Ramos (cell line): ENCODE results near the gene AKNA.
"Not testable (repeated sequence)": the region's sequence is repeated elsewhere in the genome, so short reads cannot be mapped to it uniquely, and the experiment has no call there.

Source experiments
- in situ Hi-C: fragments of 300-500 bp; cut with MboI; formaldehyde crosslinking; loops from one replicate; pipeline ENCODE4 v1.14.3; 2022; ENCODE audit warnings: low sequenced_read_pairs; ENCODE audit not compliant: unreplicated experiment

Gene AKNA

GRCh38 chr9:114347675-114348074, 40.1 kb downstream of the AKNA start:
- in situ Hi-C loops, result no loop called here

- in situ Hi-C loops, result no loop called here
Observed at GRCh38 chr9:114346146-114346545, 41.6 kb downstream of the AKNA start.

- in situ Hi-C loops, result no loop called here
Observed at GRCh38 chr9:114345493-114346065, 42.2 kb downstream of the AKNA start.

GRCh38 chr9:114344692-114345091, 43.1 kb downstream of the AKNA start:
- in situ Hi-C loops, result no loop called here

- in situ Hi-C loops, result no loop called here
Observed at GRCh38 chr9:114344188-114344566, 43.6 kb downstream of the AKNA start.

GRCh38 chr9:114343471-114344187, 44.2 kb downstream of the AKNA start:
- in situ Hi-C loops, result no loop called here

- in situ Hi-C loops, result no loop called here
Observed at GRCh38 chr9:114342755-114343440, 44.9 kb downstream of the AKNA start.

- in situ Hi-C loops, result no loop called here
Observed at GRCh38 chr9:114341991-114342390, 45.8 kb downstream of the AKNA start.

- in situ Hi-C loops, result no loop called here
Observed at GRCh38 chr9:114341152-114341830, 46.5 kb downstream of the AKNA start.

GRCh38 chr9:114339130-114339908, 48.5 kb downstream of the AKNA start:
- in situ Hi-C loops, result no loop called here

GRCh38 chr9:114338187-114338586, 49.6 kb downstream of the AKNA start:
- in situ Hi-C loops, result no loop called here

- in situ Hi-C loops, result no loop called here
Observed at GRCh38 chr9:114336699-114337395, 50.9 kb downstream of the AKNA start.

GRCh38 chr9:114336157-114336556, 51.6 kb downstream of the AKNA start:
- in situ Hi-C loops, result no loop called here

GRCh38 chr9:114335745-114336144, 52.0 kb downstream of the AKNA start:
- in situ Hi-C loops, result no loop called here

- in situ Hi-C loops, result no loop called here
Observed at GRCh38 chr9:114334490-114334889, 53.3 kb downstream of the AKNA start.

GRCh38 chr9:114333718-114334117, 54.1 kb downstream of the AKNA start:
- in situ Hi-C loops, result not testable (repeated sequence)

GRCh38 chr9:114332474-114333040, 55.2 kb downstream of the AKNA start:
- in situ Hi-C loops, result not testable (repeated sequence)

- in situ Hi-C loops, result not testable (repeated sequence)
Observed at GRCh38 chr9:114331229-114332195, 56.3 kb downstream of the AKNA start.
